Jurkat, Clone E6-1 (cell line): ENCODE measurements around the gene ASTN2.
A peak's percentile ranks its signal among the peaks of the same experiment; 100 is the strongest.
"Not testable (repeated sequence)": the region's sequence is repeated elsewhere in the genome, so short reads cannot be mapped to it uniquely, and the experiment has no call there.

Source experiments
- DNase-seq: peaks from one replicate; pipeline ENCODE4 v3.0.0-alpha.2; 2011; ENCODE audit warnings: low read depth, low spot score
- H3K4me3 ChIP-seq: 2 replicates; pipeline ENCODE4 v1.5.1; 2011; ENCODE audit warnings: mild to moderate bottlenecking, low read length, control low read depth, moderate library complexity

Gene ASTN2

GRCh38 chr9:116694785-116695291 is 720.0 kb downstream of the ASTN2 start:
- no peak for DNase-seq
- no peak overlapping the region for H3K4me3 ChIP-seq

- no peak for DNase-seq
- no peak overlapping the region for H3K4me3 ChIP-seq
Observed at GRCh38 chr9:116693233-116693731, 721.6 kb downstream of the ASTN2 start.

- H3K4me3 ChIP-seq = no peak overlapping the region
- DNase-seq = no peak
Observed at GRCh38 chr9:116692616-116693015, 722.2 kb downstream of the ASTN2 start.

- H3K4me3 ChIP-seq = no peak overlapping the region
- DNase-seq = no peak
Observed at GRCh38 chr9:116691607-116692006, 723.2 kb downstream of the ASTN2 start.

GRCh38 chr9:116690805-116691204 is 724.1 kb downstream of the ASTN2 start:
- DNase-seq, H3K4me3 ChIP-seq: not testable (repeated sequence)

- no peak overlapping the region for H3K4me3 ChIP-seq
Observed at GRCh38 chr9:116689486-116690032, 725.3 kb downstream of the ASTN2 start.

GRCh38 chr9:116688806-116689485 is 725.9 kb downstream of the ASTN2 start:
- no peak for DNase-seq
- H3K4me3 ChIP-seq = no peak overlapping the region

More at GRCh38 chr9:116689486-116690032, 725.3 kb downstream of the ASTN2 start:
- no peak for DNase-seq

- peak overlapping the region; percentile 76 for H3K4me3 ChIP-seq
- DNase-seq = no peak
Observed at GRCh38 chr9:116687754-116688135, 727.1 kb downstream of the ASTN2 start.

GRCh38 chr9:116687074-116687753 is 727.6 kb downstream of the ASTN2 start, which contains the start of gene TRIM32:
Gene TRIM32 (plus strand): TSS chr9:116687305. CDS start chr9:116697743, 10,438 bp downstream.
- DNase-seq = peak; percentile 81
- peak within 1 kb of the TSS; percentile 76 for H3K4me3 ChIP-seq

- peak overlapping the region; percentile 76 for H3K4me3 ChIP-seq
- DNase-seq = no peak
Observed at GRCh38 chr9:116686693-116687073, 728.2 kb downstream of the ASTN2 start.

GRCh38 chr9:116686135-116686534 is 728.7 kb downstream of the ASTN2 start:
- DNase-seq = no peak
- peak overlapping the region; percentile 76 for H3K4me3 ChIP-seq

GRCh38 chr9:116685166-116685565 is 729.7 kb downstream of the ASTN2 start:
- no peak for DNase-seq
- no peak overlapping the region for H3K4me3 ChIP-seq

- no peak for DNase-seq
Observed at GRCh38 chr9:116683535-116683934, 731.3 kb downstream of the ASTN2 start.

GRCh38 chr9:116674210-116674980 is 740.5 kb downstream of the ASTN2 start:
- no peak overlapping the region for H3K4me3 ChIP-seq
- DNase-seq = no peak

More at GRCh38 chr9:116683535-116683934, 731.3 kb downstream of the ASTN2 start:
- H3K4me3 ChIP-seq = no peak overlapping the region

- DNase-seq = no peak
- no peak overlapping the region for H3K4me3 ChIP-seq
Observed at GRCh38 chr9:116673375-116673774, 741.5 kb downstream of the ASTN2 start.

- H3K4me3 ChIP-seq = no peak overlapping the region
- DNase-seq = no peak
Observed at GRCh38 chr9:116671605-116672004, 743.3 kb downstream of the ASTN2 start.

GRCh38 chr9:116668970-116669695 is 745.7 kb downstream of the ASTN2 start:
- DNase-seq = no peak
- H3K4me3 ChIP-seq = no peak overlapping the region

GRCh38 chr9:116663581-116663980 is 751.3 kb downstream of the ASTN2 start:
- DNase-seq = no peak
- no peak overlapping the region for H3K4me3 ChIP-seq
